Measurements from ENCODE around the gene MKLN1. TPM values are rescaled to one million over a fixed set of nuclear protein-coding genes. Genes with fewer than 3 reads are reported as not detected.

Gene MKLN1
- total and polyA plus RNA-seq, 2 of the 13 experiments (the other 11 are each of a cell fraction or from before 2014, with no cell fraction given): 33.6 to 43.5 TPM

DNA sequence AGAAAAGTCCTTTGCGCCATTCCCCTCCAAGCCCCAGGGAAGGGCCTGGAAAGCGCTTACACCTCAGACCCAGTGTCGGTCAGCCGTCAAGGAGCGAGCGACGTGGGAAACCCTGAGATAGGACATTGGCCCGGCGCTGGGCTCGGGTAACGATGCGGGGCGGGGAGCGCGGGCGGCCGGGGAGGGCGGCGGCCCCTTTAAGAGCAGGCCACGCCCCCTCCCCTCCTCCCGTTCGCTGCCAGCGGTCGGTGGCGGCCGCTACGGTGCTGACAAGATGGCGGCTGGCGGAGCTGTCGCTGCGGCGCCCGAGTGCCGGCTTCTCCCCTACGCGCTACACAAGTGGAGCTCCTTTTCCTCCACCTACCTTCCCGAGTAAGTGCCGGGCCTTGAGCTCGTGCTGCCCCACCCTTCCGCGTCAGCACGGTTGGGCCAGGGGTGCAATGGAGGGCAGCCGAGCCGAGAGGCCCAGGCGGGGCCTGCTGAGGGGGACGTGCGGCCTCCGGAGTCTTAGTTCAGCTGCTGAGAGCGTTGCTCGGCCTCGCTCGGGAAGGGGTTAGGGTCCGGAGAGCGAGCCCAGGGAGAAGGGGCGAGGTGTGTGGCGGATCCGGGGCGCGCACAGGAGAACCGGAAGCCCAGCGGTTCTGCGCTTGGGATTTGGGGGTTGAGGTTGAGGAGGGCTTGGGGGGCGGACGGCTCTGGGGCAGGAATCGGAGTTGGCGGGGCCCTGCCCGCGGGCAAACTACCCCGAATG, at the start of gene MKLN1 (continued):
- TF ChIP-seq, protein P1, sequence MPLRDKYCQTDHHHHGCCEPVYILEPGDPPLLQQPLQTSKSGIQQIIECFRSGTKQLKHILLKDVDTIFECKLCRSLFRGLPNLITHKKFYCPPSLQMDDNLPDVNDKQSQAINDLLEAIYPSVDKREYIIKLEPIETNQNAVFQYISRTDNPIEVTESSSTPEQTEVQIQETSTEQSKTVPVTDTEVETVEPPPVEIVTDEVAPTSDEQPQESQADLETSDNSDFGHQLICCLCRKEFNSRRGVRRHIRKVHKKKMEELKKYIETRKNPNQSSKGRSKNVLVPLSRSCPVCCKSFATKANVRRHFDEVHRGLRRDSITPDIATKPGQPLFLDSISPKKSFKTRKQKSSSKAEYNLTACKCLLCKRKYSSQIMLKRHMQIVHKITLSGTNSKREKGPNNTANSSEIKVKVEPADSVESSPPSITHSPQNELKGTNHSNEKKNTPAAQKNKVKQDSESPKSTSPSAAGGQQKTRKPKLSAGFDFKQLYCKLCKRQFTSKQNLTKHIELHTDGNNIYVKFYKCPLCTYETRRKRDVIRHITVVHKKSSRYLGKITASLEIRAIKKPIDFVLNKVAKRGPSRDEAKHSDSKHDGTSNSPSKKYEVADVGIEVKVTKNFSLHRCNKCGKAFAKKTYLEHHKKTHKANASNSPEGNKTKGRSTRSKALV (CRISPR knock-in tag; IDR thresholded peaks at IDR 0.05): peak; percentile 6; the same call in 1 of the 2 replicates
- TF ChIP-seq MTA1 (CRISPR knock-in tag; IDR thresholded peaks at IDR 0.05; ENCODE audit: borderline replicate concordance): peak; percentile 90; the same call in 1 of the 2 replicates
- no peak for TF ChIP-seq RNF2 (conservative IDR thresholded peaks at IDR 0.05; ENCODE audit: low read depth)
- TF ChIP-seq, protein P2, sequence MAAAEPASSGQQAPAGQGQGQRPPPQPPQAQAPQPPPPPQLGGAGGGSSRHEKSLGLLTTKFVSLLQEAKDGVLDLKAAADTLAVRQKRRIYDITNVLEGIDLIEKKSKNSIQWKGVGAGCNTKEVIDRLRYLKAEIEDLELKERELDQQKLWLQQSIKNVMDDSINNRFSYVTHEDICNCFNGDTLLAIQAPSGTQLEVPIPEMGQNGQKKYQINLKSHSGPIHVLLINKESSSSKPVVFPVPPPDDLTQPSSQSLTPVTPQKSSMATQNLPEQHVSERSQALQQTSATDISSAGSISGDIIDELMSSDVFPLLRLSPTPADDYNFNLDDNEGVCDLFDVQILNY (CRISPR knock-in tag; conservative IDR thresholded peaks at IDR 0.05): peak; percentile 18; the same call in 1 of the 2 replicates
- TF ChIP-seq ZNF326 (CRISPR knock-in tag; IDR thresholded peaks at IDR 0.05; ENCODE audit: borderline replicate concordance): 0 out of 2 replicates have a peak, but pooled peaks have one; percentile 43
- peak; percentile 64; the same call in 1 of the 2 replicates for TF ChIP-seq KDM5B (CRISPR knock-in tag; IDR thresholded peaks at IDR 0.05; ENCODE audit: borderline replicate concordance)
- no peak for TF ChIP-seq ZNF619 (CRISPR knock-in tag; IDR thresholded peaks at IDR 0.05)
- peak; percentile 77 for TF ChIP-seq GABPB1 (CRISPR knock-in tag; IDR thresholded peaks at IDR 0.05)
- no peak for TF ChIP-seq SP1 (IDR thresholded peaks at IDR 0.05)
- peak; percentile 94 for TF ChIP-seq SP1 (CRISPR knock-in tag; IDR thresholded peaks at IDR 0.05)
- TF ChIP-seq, protein P3, sequence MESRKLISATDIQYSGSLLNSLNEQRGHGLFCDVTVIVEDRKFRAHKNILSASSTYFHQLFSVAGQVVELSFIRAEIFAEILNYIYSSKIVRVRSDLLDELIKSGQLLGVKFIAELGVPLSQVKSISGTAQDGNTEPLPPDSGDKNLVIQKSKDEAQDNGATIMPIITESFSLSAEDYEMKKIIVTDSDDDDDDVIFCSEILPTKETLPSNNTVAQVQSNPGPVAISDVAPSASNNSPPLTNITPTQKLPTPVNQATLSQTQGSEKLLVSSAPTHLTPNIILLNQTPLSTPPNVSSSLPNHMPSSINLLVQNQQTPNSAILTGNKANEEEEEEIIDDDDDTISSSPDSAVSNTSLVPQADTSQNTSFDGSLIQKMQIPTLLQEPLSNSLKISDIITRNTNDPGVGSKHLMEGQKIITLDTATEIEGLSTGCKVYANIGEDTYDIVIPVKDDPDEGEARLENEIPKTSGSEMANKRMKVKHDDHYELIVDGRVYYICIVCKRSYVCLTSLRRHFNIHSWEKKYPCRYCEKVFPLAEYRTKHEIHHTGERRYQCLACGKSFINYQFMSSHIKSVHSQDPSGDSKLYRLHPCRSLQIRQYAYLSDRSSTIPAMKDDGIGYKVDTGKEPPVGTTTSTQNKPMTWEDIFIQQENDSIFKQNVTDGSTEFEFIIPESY (CRISPR knock-in tag; IDR thresholded peaks at IDR 0.05): no peak; the same call in 1 of the 2 replicates
- peak; percentile 80 for TF ChIP-seq TBX2 (CRISPR knock-in tag; IDR thresholded peaks at IDR 0.05; ENCODE audit: borderline replicate concordance)
- TF ChIP-seq ZNF101 (CRISPR knock-in tag; IDR thresholded peaks at IDR 0.05; ENCODE audit: borderline replicate concordance, low read depth): no peak
- TF ChIP-seq SALL1 (CRISPR knock-in tag; IDR thresholded peaks at IDR 0.05): peak; percentile 88
- TF ChIP-seq, protein P4, sequence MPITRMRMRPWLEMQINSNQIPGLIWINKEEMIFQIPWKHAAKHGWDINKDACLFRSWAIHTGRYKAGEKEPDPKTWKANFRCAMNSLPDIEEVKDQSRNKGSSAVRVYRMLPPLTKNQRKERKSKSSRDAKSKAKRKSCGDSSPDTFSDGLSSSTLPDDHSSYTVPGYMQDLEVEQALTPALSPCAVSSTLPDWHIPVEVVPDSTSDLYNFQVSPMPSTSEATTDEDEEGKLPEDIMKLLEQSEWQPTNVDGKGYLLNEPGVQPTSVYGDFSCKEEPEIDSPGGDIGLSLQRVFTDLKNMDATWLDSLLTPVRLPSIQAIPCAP (CRISPR knock-in tag; IDR thresholded peaks at IDR 0.05; ENCODE audit: low read depth): 0 out of 2 replicates have a peak, but pooled peaks have one; percentile 39
- TF ChIP-seq, protein P5, sequence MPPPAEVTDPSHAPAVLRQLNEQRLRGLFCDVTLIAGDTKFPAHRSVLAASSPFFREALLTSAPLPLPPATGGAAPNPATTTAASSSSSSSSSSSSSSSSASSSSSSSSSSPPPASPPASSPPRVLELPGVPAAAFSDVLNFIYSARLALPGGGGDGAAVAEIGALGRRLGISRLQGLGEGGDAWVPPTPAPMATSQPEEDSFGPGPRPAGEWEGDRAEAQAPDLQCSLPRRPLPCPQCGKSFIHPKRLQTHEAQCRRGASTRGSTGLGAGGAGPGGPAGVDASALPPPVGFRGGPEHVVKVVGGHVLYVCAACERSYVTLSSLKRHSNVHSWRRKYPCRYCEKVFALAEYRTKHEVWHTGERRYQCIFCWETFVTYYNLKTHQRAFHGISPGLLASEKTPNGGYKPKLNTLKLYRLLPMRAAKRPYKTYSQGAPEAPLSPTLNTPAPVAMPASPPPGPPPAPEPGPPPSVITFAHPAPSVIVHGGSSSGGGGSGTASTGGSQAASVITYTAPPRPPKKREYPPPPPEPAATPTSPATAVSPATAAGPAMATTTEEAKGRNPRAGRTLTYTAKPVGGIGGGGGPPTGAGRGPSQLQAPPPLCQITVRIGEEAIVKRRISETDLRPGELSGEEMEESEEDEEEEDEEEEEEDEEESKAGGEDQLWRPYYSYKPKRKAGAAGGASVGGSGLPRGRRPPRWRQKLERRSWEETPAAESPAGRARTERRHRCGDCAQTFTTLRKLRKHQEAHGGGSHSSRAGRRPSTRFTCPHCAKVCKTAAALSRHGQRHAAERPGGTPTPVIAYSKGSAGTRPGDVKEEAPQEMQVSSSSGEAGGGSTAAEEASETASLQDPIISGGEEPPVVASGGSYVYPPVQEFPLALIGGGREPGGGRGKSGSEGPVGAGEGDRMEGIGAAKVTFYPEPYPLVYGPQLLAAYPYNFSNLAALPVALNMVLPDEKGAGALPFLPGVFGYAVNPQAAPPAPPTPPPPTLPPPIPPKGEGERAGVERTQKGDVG (CRISPR knock-in tag; IDR thresholded peaks at IDR 0.05; ENCODE audit: borderline replicate concordance): peak; percentile 76; the same call in 1 of the 2 replicates
- peak; percentile 69 for TF ChIP-seq LCORL (IDR thresholded peaks at IDR 0.05)
- TF ChIP-seq LCORL (CRISPR knock-in tag; IDR thresholded peaks at IDR 0.05): peak; percentile 40; the same call in 1 of the 2 replicates
- no peak; the same call in 1 of the 2 replicates for TF ChIP-seq TGIF2 (CRISPR knock-in tag; IDR thresholded peaks at IDR 0.05)
- TF ChIP-seq ZNF605 (CRISPR knock-in tag; IDR thresholded peaks at IDR 0.05): peak; percentile 43; the same call in 1 of the 2 replicates
- TF ChIP-seq SNAI1 (CRISPR knock-in tag; IDR thresholded peaks at IDR 0.05; ENCODE audit: borderline replicate concordance): no peak

All from HepG2 (cell line).